Retinal pigment epithelial cell (primary cell): ENCODE results near the gene ANKRD11.

Experiments
- DNase-seq: peaks from one replicate; pipeline ENCODE4 v3.0.0-alpha.2; 2010; ENCODE audit warnings: low read depth
- H3K4me3 ChIP-seq: 2 replicates; pipeline ENCODE4 v1.5.1; 2011; ENCODE audit warnings: mild to moderate bottlenecking, low read length, control low read depth, moderate library complexity
- CTCF ChIP-seq: conservative IDR thresholded peaks from 2 replicates; pipeline ENCODE4 v1.5.1; 2011; ENCODE audit warnings: low read depth, low read length, control low read depth, inconsistent platforms

ANKRD11 gene

GRCh38 chr16:89290887-89291286 is 199.5 kb downstream of the ANKRD11 start:
- no peak for DNase-seq
- TF ChIP-seq CTCF, result no peak
- H3K4me3 ChIP-seq, result no peak overlapping the region

- TF ChIP-seq CTCF, result no peak
- no peak overlapping the region for H3K4me3 ChIP-seq
- DNase-seq, result no peak
Observed at GRCh38 chr16:89290472-89290871, 199.9 kb downstream of the ANKRD11 start.

GRCh38 chr16:89289428-89290395 is 200.6 kb downstream of the ANKRD11 start:
- peak; percentile 97 for TF ChIP-seq CTCF
- H3K4me3 ChIP-seq, result no peak overlapping the region
- no peak for DNase-seq

- no peak overlapping the region for H3K4me3 ChIP-seq
- TF ChIP-seq CTCF, result no peak
- DNase-seq, result no peak
Observed at GRCh38 chr16:89288966-89289365, 201.4 kb downstream of the ANKRD11 start.

GRCh38 chr16:89288577-89288844 is 201.8 kb downstream of the ANKRD11 start:
- TF ChIP-seq CTCF, result no peak
- no peak overlapping the region for H3K4me3 ChIP-seq
- no peak for DNase-seq

- no peak for TF ChIP-seq CTCF
- H3K4me3 ChIP-seq, result no peak overlapping the region
- DNase-seq, result no peak
Observed at GRCh38 chr16:89287777-89288576, 202.4 kb downstream of the ANKRD11 start.
